KMS-11 (cell line): ENCODE results near the gene NPW.
A peak's percentile ranks its signal among the peaks of the same experiment; 100 is the strongest.

Experiments used
- H2AFZ ChIP-seq: fragments of 200-600 bp; sonication (generic); 2 replicates; pipeline ENCODE4 v1.6.1; 2016; ENCODE audit warnings: antibody characterized with exemption, mixed run types, low read depth
- H3K27ac ChIP-seq: fragments of 200-600 bp; sonication (generic); 2 replicates; pipeline ENCODE4 v1.6.1; 2016; ENCODE audit warnings: mild to moderate bottlenecking, mixed run types
- H3K27me3 ChIP-seq: fragments of 200-600 bp; sonication (generic); 2 replicates; pipeline ENCODE4 v1.6.1; 2017; ENCODE audit warnings: mild to moderate bottlenecking, low read depth, mixed run types, moderate library complexity; ENCODE audit not compliant: insufficient read depth
- H3K36me3 ChIP-seq: fragments of 200-600 bp; sonication (generic); 2 replicates; pipeline ENCODE4 v1.6.1; 2017; ENCODE audit warnings: mild to moderate bottlenecking, mixed run types; ENCODE audit not compliant: insufficient read depth
- H3K4me1 ChIP-seq: fragments of 200-600 bp; sonication (generic); 2 replicates; pipeline ENCODE4 v1.6.1; 2016; ENCODE audit warnings: mild to moderate bottlenecking, low read depth, mixed run types; ENCODE audit not compliant: poor library complexity, severe bottlenecking
- H3K4me2 ChIP-seq: fragments of 200-600 bp; sonication (generic); 2 replicates; pipeline ENCODE4 v1.7.0; 2016; ENCODE audit warnings: mild to moderate bottlenecking, mixed run types
- H3K4me3 ChIP-seq: fragments of 200-600 bp; sonication (generic); IDR thresholded peaks from 2 replicates; pipeline ENCODE4 v1.6.1; 2017; ENCODE audit warnings: low read depth, low read length, mixed read lengths; ENCODE audit not compliant: insufficient read depth
- H3K79me2 ChIP-seq: fragments of 200-600 bp; sonication (generic); 2 replicates; pipeline ENCODE4 v1.6.1; 2016; ENCODE audit warnings: low read depth, mixed run types; ENCODE audit not compliant: insufficient read depth
- H3K9ac ChIP-seq: fragments of 200-600 bp; sonication (generic); 2 replicates; pipeline ENCODE4 v1.6.1; 2016; ENCODE audit warnings: mild to moderate bottlenecking, mixed run types
- H4K20me1 ChIP-seq: fragments of 200-600 bp; sonication (generic); 2 replicates; pipeline ENCODE4 v1.6.1; 2016; ENCODE audit warnings: mild to moderate bottlenecking, mixed run types; ENCODE audit not compliant: insufficient read depth
- TF ChIP-seq, protein P1 (sequence below): fragments of 200-600 bp; sonication (generic); conservative IDR thresholded peaks from 2 replicates; pipeline ENCODE4 v1.6.1; 2017; ENCODE audit warnings: low read depth, mild to moderate bottlenecking, antibody characterized with exemption, low read length, moderate library complexity, mixed read lengths

The NPW gene

DNA sequence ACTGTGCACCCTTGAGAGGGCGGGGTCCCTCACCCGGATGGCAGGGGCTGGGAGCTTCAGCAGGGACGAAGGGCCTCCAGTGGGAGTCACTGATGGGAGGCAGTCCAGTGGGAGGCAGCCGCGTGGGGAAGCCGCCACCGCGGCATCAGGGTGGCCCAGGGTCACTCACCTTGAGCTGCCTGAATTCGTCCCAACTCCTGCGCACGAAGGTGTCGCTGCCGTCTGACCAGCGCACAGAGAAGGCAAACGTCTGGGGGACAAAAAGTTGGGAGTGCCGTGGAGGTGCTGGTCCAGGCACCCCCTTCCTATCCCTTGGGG lies 38.9 kb upstream of the NPW start:
- H3K9ac ChIP-seq, result no peak overlapping the region
- H3K4me2 ChIP-seq, result no peak overlapping the region
- no peak overlapping the region for H2AFZ ChIP-seq
- H3K27me3 ChIP-seq, result peaks cover 5% of the 10 kb centered on the region; the same call in 1 of the 2 replicates
- H3K4me3 ChIP-seq, result no peak overlapping the region
- no peaks in the 10 kb centered on the region for H3K79me2 ChIP-seq
- H3K27ac ChIP-seq, result no peak overlapping the region
- H3K4me1 ChIP-seq, result peaks cover 36% of the 10 kb centered on the region
- no peaks in the 10 kb centered on the region; the same call in 1 of the 2 replicates for H3K36me3 ChIP-seq
- no peaks in the 10 kb centered on the region for H4K20me1 ChIP-seq
- TF ChIP-seq, protein P1, sequence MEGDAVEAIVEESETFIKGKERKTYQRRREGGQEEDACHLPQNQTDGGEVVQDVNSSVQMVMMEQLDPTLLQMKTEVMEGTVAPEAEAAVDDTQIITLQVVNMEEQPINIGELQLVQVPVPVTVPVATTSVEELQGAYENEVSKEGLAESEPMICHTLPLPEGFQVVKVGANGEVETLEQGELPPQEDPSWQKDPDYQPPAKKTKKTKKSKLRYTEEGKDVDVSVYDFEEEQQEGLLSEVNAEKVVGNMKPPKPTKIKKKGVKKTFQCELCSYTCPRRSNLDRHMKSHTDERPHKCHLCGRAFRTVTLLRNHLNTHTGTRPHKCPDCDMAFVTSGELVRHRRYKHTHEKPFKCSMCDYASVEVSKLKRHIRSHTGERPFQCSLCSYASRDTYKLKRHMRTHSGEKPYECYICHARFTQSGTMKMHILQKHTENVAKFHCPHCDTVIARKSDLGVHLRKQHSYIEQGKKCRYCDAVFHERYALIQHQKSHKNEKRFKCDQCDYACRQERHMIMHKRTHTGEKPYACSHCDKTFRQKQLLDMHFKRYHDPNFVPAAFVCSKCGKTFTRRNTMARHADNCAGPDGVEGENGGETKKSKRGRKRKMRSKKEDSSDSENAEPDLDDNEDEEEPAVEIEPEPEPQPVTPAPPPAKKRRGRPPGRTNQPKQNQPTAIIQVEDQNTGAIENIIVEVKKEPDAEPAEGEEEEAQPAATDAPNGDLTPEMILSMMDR, result no peak

DNA sequence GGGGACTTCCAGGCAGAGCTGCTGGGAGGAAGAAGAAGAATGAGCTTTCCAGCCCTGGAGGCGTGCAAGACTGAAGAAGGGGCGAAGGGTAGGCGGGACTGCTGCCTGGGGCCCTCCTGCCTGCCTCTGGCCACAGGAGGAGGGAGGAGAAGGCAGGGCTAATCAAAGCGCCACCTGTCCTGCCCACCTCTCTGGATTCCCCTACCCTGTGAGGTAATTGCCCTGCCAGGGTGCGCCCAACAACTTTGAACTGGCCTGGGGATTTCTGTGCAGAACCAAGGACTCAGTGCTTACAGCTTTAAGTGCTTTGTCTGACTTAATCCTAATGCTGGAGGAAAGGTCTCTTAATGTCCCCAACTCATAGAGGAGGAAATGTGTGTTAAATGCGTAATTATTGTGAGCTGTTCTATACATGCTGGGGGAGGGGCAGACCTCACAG lies 38.2 kb upstream of the NPW start, which contains the start of gene NOXO1:
TSS of gene NOXO1 (minus strand) at position 72 of the 439 bp plus-strand sequence. CDS start 290 bp downstream, outside the sequence.
- TF ChIP-seq, protein P1, result no peak
- H3K27me3 ChIP-seq, result peaks cover 5% of the 10 kb centered on the region; the same call in 1 of the 2 replicates
- peaks cover 37% of the 10 kb centered on the region for H3K4me1 ChIP-seq
- peak within 1 kb of the TSS; percentile 4 for H3K4me2 ChIP-seq
- H3K79me2 ChIP-seq, result no peaks in the 10 kb centered on the region
- H3K27ac ChIP-seq, result peak within 1 kb of the TSS; percentile 4; the same call in 1 of the 2 replicates
- no peak within 1 kb of the TSS for H3K9ac ChIP-seq
- H2AFZ ChIP-seq, result no peak within 1 kb of the TSS
- H3K4me3 ChIP-seq, result no peak within 1 kb of the TSS
- no peaks in the 10 kb centered on the region for H4K20me1 ChIP-seq
- no peaks in the 10 kb centered on the region; the same call in 1 of the 2 replicates for H3K36me3 ChIP-seq

DNA sequence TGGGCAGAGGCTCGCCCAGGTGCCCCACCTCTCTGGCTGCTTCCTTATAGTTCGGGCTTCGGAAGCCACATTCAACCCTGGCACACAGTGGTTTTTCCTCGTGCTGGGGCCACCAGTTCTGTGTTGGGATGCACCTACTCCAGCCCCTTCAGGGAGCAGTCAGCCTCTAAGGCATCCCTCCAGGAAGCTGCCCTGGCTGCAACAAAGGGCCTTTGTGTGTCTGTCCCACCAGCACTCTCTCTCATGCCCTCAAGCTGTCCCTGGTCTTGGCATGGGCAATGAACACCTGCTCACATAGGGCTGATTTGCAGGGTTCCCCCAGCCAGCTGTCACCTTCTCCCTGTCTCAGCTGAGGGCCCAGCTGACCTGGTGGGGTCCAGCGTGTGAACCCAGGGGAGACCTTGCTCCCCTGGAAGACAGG lies 37.6 kb upstream of the NPW start:
- Histone ChIP-seq H4K20me1 (no peaks in the 10 kb centered on the region), H3K27ac (peak overlapping the region; percentile 4; the same call in 1 of the 2 replicates), H3K36me3 (no peaks in the 10 kb centered on the region; the same call in 1 of the 2 replicates), H3K4me3 (no peak overlapping the region), H3K79me2 (no peaks in the 10 kb centered on the region), H3K4me1 (peaks cover 37% of the 10 kb centered on the region), H3K9ac (no peak overlapping the region), H3K4me2 (peak overlapping the region; percentile 4), H2AFZ (no peak overlapping the region), H3K27me3 (peaks cover 5% of the 10 kb centered on the region; the same call in 1 of the 2 replicates)
- TF ChIP-seq, protein P1, result no peak

DNA sequence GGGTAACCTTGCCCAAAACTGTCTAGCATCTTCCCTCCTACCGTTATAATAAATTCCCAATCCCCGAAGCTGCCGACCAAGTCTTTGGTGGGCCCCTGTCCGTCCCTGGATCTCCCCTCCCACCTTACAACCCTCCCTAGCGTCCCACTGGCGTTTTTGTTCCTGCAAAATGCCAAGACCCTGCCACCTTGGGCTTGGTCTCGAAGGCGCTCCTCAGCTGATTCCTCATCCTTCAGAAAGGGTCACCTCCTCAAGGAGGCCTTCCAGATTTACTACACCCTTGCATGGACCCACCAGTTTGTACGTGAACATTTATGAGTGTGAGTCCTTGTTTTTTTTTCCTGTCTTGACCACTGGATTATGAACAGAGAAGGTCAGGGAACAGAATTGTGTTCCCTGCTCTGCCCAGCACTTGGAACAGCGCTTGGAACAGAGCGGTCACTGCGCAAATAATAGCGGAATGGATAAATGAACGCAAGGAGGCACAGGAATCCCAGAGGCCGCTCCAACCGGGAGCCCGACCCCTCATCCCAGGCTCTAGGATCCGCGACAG lies 36.5 kb upstream of the NPW start:
- H3K9ac ChIP-seq, result no peak overlapping the region
- H3K79me2 ChIP-seq, result no peaks in the 10 kb centered on the region
- H3K27ac ChIP-seq, result no peak overlapping the region
- no peaks in the 10 kb centered on the region for H3K36me3 ChIP-seq
- H3K4me2 ChIP-seq, result peak overlapping the region; percentile 85; the same call in 1 of the 2 replicates
- H3K27me3 ChIP-seq, result peaks cover 5% of the 10 kb centered on the region; the same call in 1 of the 2 replicates
- TF ChIP-seq, protein P1, result no peak
- H4K20me1 ChIP-seq, result no peaks in the 10 kb centered on the region
- no peak overlapping the region for H3K4me3 ChIP-seq
- H3K4me1 ChIP-seq, result peaks cover 37% of the 10 kb centered on the region
- H2AFZ ChIP-seq, result no peak overlapping the region
